ENCODE data around the gene CACNA1E. TPM values are rescaled to one million over a fixed set of nuclear protein-coding genes. Genes with fewer than 3 reads are reported as not detected.

Gene CACNA1E
- total and polyA plus RNA-seq, 2 of the 4 experiments (the other 2 are of a cell fraction), result not detected

DNA sequence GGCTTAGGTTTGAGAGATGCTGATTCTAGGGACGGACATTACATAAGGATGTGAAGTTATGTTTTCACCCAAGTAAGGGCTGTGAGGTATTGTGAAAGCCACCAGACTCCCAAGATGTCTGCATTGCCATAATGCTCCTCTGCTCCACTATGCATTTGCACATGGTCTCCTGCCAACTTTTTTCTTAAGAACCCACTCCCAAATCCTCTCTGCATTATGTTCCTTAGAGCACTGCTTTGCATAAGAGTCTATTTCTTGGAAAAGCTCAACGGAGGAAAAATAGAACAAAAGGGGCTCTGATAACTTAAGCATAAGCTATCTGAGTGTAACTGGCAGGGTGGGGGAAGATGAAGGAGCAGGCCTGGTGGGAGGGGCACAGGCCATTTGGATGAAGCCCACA, 5.0 kb upstream of the CACNA1E start:
- Histone ChIP-seq H2BK15ac (ENCODE audit: low read depth, low read length) (no peak overlapping the region), H4K91ac (ENCODE audit: insufficient read depth, low read depth, low read length) (no peak overlapping the region), H3K27ac (ENCODE audit: insufficient read depth, low read length) (no peak overlapping the region), H3K9me3 (ENCODE audit: control insufficient read depth, insufficient read depth, low read length) (no peaks in the 10 kb centered on the region), H3K56ac (ENCODE audit: extremely low read depth, insufficient read depth, low read length) (no peak overlapping the region), H3K79me1 (ENCODE audit: low read depth in 1 of 2, low read length in 2 of 2) (no peaks in the 10 kb centered on the region), H2BK20ac (ENCODE audit: low read depth, low read length) (no peak overlapping the region), H4K8ac (ENCODE audit: low read depth in 2 of 2, low read length in 2 of 2) (no peak overlapping the region), H4K5ac (ENCODE audit: low read depth, low read length) (no peak overlapping the region), H3K23ac (ENCODE audit: low read depth, low read length) (no peak overlapping the region), H2AFZ (replicated peaks; ENCODE audit: low read length, poor library complexity) (no peak overlapping the region), H2BK120ac (ENCODE audit: low read depth, low read length) (no peak overlapping the region), H3K9me1 (ENCODE audit: insufficient read depth, low read length) (no peaks in the 10 kb centered on the region), H3K9ac (ENCODE audit: low read depth, low read length) (no peak overlapping the region), H3K36me3 (ENCODE audit: control insufficient read depth, insufficient read depth, low read length) (no peaks in the 10 kb centered on the region), H3K4me3 (ENCODE audit: insufficient read depth, low read depth, low read length) (no peak overlapping the region), H3K4me2 (ENCODE audit: low read depth, low read length) (no peak overlapping the region), H2AK9ac (replicated peaks; ENCODE audit: low read depth, low read length, poor library complexity) (no peak overlapping the region), H3K4ac (ENCODE audit: low read depth, low read length) (no peak overlapping the region), H3K14ac (replicated peaks; ENCODE audit: low read depth, low read length) (no peak overlapping the region), H2AK5ac (ENCODE audit: low read depth, low read length) (no peak overlapping the region), H2BK5ac (ENCODE audit: low read depth, low read length, poor library complexity, severe bottlenecking) (no peak overlapping the region), H3K4me1 (ENCODE audit: control insufficient read depth, insufficient read depth, low read length) (no peaks in the 10 kb centered on the region), H3K27me3 (ENCODE audit: control insufficient read depth, insufficient read depth, low read length) (peaks cover 24% of the 10 kb centered on the region), H3K18ac (ENCODE audit: low read depth, low read length) (no peak overlapping the region), H4K20me1 (ENCODE audit: insufficient read depth, low read length) (no peaks in the 10 kb centered on the region)
- intact Hi-C loops (cut with micrococcal nuclease), result loop anchor here (2.0 to 5.0 kb wide), 2 partner anchors 1116 to 1309 kb away; partner anchors contain the start of gene NPL
- ATAC-seq (ENCODE audit: low read depth) (no peak), DNase-seq (no peak)
- POLR2A ChIA-PET (ENCODE audit: unreplicated experiment), result no interaction called here
- WGBS, 2 experiments (ENCODE audit: extremely low coverage in 2 of 2, insufficient read length in 1 of 2), result no CpG with 5 or more reads among the region's 2 CpGs
- dilution Hi-C loops (cut with HindIII; ENCODE audit: low sequenced_read_pairs, unreplicated experiment), result no loop called here
- TF ChIP-seq BHLHE40 (IDR thresholded peaks at IDR 0.05; ENCODE audit: low read depth, low read length), result no peak
- TF ChIP-seq RAD21 (IDR thresholded peaks at IDR 0.05; ENCODE audit: low read length), result no peak
- no peak for TF ChIP-seq NFE2L2 (IDR thresholded peaks at IDR 0.05; ENCODE audit: low read depth, low read length)
- TF ChIP-seq MAFK (IDR thresholded peaks at IDR 0.05; ENCODE audit: low read depth, low read length), result no peak
- TF ChIP-seq MAZ (IDR thresholded peaks at IDR 0.05; ENCODE audit: borderline replicate concordance, low read depth, low read length), result no peak
- TF ChIP-seq, protein P1, sequence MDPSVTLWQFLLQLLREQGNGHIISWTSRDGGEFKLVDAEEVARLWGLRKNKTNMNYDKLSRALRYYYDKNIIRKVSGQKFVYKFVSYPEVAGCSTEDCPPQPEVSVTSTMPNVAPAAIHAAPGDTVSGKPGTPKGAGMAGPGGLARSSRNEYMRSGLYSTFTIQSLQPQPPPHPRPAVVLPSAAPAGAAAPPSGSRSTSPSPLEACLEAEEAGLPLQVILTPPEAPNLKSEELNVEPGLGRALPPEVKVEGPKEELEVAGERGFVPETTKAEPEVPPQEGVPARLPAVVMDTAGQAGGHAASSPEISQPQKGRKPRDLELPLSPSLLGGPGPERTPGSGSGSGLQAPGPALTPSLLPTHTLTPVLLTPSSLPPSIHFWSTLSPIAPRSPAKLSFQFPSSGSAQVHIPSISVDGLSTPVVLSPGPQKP (IDR thresholded peaks at IDR 0.05; ENCODE audit: borderline replicate concordance, low read depth, low read length), result no peak
- TF ChIP-seq RCOR1 (IDR thresholded peaks at IDR 0.05; ENCODE audit: insufficient replicate concordance, low read length), result no peak
- TF ChIP-seq CHD1 (IDR thresholded peaks at IDR 0.05; ENCODE audit: low read depth, low read length), result no peak
- TF ChIP-seq MXI1 (IDR thresholded peaks at IDR 0.05; ENCODE audit: borderline replicate concordance, low read depth, low read length), result no peak
- TF ChIP-seq CEBPB (IDR thresholded peaks at IDR 0.05; ENCODE audit: low read depth, low read length), result no peak
- TF ChIP-seq SMC3 (IDR thresholded peaks at IDR 0.05; ENCODE audit: low read depth, low read length), result no peak
- no peak for TF ChIP-seq FOS (IDR thresholded peaks at IDR 0.05; ENCODE audit: low read depth, low read length)
- TF ChIP-seq, protein P2, sequence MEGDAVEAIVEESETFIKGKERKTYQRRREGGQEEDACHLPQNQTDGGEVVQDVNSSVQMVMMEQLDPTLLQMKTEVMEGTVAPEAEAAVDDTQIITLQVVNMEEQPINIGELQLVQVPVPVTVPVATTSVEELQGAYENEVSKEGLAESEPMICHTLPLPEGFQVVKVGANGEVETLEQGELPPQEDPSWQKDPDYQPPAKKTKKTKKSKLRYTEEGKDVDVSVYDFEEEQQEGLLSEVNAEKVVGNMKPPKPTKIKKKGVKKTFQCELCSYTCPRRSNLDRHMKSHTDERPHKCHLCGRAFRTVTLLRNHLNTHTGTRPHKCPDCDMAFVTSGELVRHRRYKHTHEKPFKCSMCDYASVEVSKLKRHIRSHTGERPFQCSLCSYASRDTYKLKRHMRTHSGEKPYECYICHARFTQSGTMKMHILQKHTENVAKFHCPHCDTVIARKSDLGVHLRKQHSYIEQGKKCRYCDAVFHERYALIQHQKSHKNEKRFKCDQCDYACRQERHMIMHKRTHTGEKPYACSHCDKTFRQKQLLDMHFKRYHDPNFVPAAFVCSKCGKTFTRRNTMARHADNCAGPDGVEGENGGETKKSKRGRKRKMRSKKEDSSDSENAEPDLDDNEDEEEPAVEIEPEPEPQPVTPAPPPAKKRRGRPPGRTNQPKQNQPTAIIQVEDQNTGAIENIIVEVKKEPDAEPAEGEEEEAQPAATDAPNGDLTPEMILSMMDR (conservative IDR thresholded peaks at IDR 0.05; ENCODE audit: low read depth, low read length), result no peak
- TF ChIP-seq RFX5 (IDR thresholded peaks at IDR 0.05; ENCODE audit: low read depth, low read length), result no peak
- TF ChIP-seq, protein P3, sequence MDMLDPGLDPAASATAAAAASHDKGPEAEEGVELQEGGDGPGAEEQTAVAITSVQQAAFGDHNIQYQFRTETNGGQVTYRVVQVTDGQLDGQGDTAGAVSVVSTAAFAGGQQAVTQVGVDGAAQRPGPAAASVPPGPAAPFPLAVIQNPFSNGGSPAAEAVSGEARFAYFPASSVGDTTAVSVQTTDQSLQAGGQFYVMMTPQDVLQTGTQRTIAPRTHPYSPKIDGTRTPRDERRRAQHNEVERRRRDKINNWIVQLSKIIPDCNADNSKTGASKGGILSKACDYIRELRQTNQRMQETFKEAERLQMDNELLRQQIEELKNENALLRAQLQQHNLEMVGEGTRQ (IDR thresholded peaks at IDR 0.05; ENCODE audit: low read depth, low read length), result no peak
- no peak for TF ChIP-seq POLR2A (IDR thresholded peaks at IDR 0.05; ENCODE audit: low read depth, low read length)
- CTCF ChIA-PET, result interaction anchor here (0.7 to 1.8 kb wide), 7 partner anchors 10 to 1307 kb away, joined by 3 to 12 read pairs (median 4); no protein-coding TSS in a partner anchor
- in situ Hi-C loops (cut with MboI; ENCODE audit: low sequenced_read_pairs), result loop anchor here (5.0 to 10.0 kb wide), 3 partner anchors 196 to 919 kb away; no protein-coding TSS in a partner anchor
- BruUV-seq (replicated peaks), result no TSS peak

All from IMR-90 (cell line).